ENCODE results near the gene KLHL22. TPM values are rescaled to one million over a fixed set of nuclear protein-coding genes. Genes with fewer than 3 reads are reported as not detected.

Gene KLHL22
- polyA plus RNA-seq, 6 donors from 2014 or later: 4.7 to 24.3 (median 15.9) TPM

GRCh38 chr22:20427104-20427944 is 68.3 kb downstream of the KLHL22 start:
- Mint-ChIP-seq H3K27me3 (peaks cover 27 to 61% (median 47%) of the 10 kb centered on the region in 3 donors), H3K27ac (peak overlapping the region in 1 of 6 donors; percentile 61), H3K9me3 (no peaks in the 10 kb centered on the region)

GRCh38 chr22:20426259-20426615 is 69.4 kb downstream of the KLHL22 start:
- DNase-seq: no peak
- Mint-ChIP-seq H3K36me3 (no peaks in the 10 kb centered on the region), H3K27me3 (peaks cover 25 to 52% (median 39%) of the 10 kb centered on the region in 3 donors), H3K9me3 (no peaks in the 10 kb centered on the region), H3K4me3 (peak overlapping the region in 5 of 8 donors; percentile 10 to 51 (median 40)), H3K4me1 (peaks cover 19 to 22% (median 21%) of the 10 kb centered on the region in 3 donors), H3K27ac (no peak overlapping the region)
- no peak for ATAC-seq (ENCODE audit: low read depth in 2 of 2)

More at GRCh38 chr22:20427104-20427944, 68.3 kb downstream of the KLHL22 start:
- peak overlapping the region in 7 of 8 donors; percentile 10 to 74 (median 58) for H3K4me3 Mint-ChIP-seq
- H3K36me3 Mint-ChIP-seq: no peaks in the 10 kb centered on the region
- ATAC-seq (ENCODE audit: low read depth in 2 of 2) (no peak), DNase-seq (no peak)
- peaks cover 22 to 25% (median 25%) of the 10 kb centered on the region in 3 donors for H3K4me1 Mint-ChIP-seq

GRCh38 chr22:20425566-20426258 is 69.9 kb downstream of the KLHL22 start:
- Mint-ChIP-seq H3K4me1 (peaks cover 17 to 22% (median 19%) of the 10 kb centered on the region in 3 donors), H3K4me3 (peak overlapping the region in 3 of 8 donors; percentile 21 to 71 (median 66)), H3K27ac (no peak overlapping the region), H3K36me3 (no peaks in the 10 kb centered on the region), H3K27me3 (peaks cover 25 to 52% (median 39%) of the 10 kb centered on the region in 3 donors), H3K9me3 (no peaks in the 10 kb centered on the region)
- no peak for DNase-seq
- no peak for ATAC-seq (ENCODE audit: low read depth in 2 of 2)

- peaks cover 22 to 52% (median 39%) of the 10 kb centered on the region in 3 donors for H3K27me3 Mint-ChIP-seq
- no peaks in the 10 kb centered on the region for H3K9me3 Mint-ChIP-seq
- H3K36me3 Mint-ChIP-seq: no peaks in the 10 kb centered on the region
- DNase-seq: no peak
- peaks cover 12 to 19% (median 18%) of the 10 kb centered on the region in 3 donors for H3K4me1 Mint-ChIP-seq
- peak overlapping the region in 6 of 8 donors; percentile 20 to 82 (median 50) for H3K4me3 Mint-ChIP-seq
- H3K27ac Mint-ChIP-seq: no peak overlapping the region
- ATAC-seq (ENCODE audit: low read depth in 2 of 2): peak in 1 of 2 donors; percentile 9
Observed at GRCh38 chr22:20424932-20425565, 70.5 kb downstream of the KLHL22 start.

GRCh38 chr22:20424568-20424931 is 71.0 kb downstream of the KLHL22 start:
- Mint-ChIP-seq H3K27ac (no peak overlapping the region), H3K4me3 (peak overlapping the region in 5 of 8 donors; percentile 47 to 71 (median 67)), H3K36me3 (no peaks in the 10 kb centered on the region), H3K27me3 (peaks cover 20 to 52% (median 39%) of the 10 kb centered on the region in 3 donors), H3K4me1 (peaks cover 12 to 19% (median 15%) of the 10 kb centered on the region in 3 donors), H3K9me3 (no peaks in the 10 kb centered on the region)
- ATAC-seq (ENCODE audit: low read depth in 2 of 2): no peak
- no peak for DNase-seq

- Mint-ChIP-seq H3K27me3 (peaks cover 16 to 49% (median 36%) of the 10 kb centered on the region in 3 donors), H3K27ac (no peak overlapping the region), H3K9me3 (no peaks in the 10 kb centered on the region), H3K36me3 (no peaks in the 10 kb centered on the region), H3K4me3 (peak overlapping the region in 6 of 8 donors; percentile 12 to 71 (median 57)), H3K4me1 (peaks cover 10 to 17% (median 14%) of the 10 kb centered on the region in 3 donors)
- ATAC-seq (ENCODE audit: low read depth in 2 of 2) (no peak), DNase-seq (no peak)
Observed at GRCh38 chr22:20423906-20424551, 71.6 kb downstream of the KLHL22 start.

GRCh38 chr22:20423008-20423905 is 72.3 kb downstream of the KLHL22 start:
- Mint-ChIP-seq H3K4me1 (peaks cover 5 to 14% (median 8%) of the 10 kb centered on the region in 3 donors), H3K9me3 (no peaks in the 10 kb centered on the region), H3K4me3 (peak overlapping the region in 5 of 8 donors; percentile 6 to 79 (median 9)), H3K27ac (peak overlapping the region in 2 of 6 donors; percentile 30 to 31), H3K27me3 (peaks cover 13 to 43% (median 28%) of the 10 kb centered on the region in 3 donors), H3K36me3 (no peaks in the 10 kb centered on the region)
- no peak for ATAC-seq (ENCODE audit: low read depth in 2 of 2)
- no peak for DNase-seq

- H3K9me3 Mint-ChIP-seq: no peaks in the 10 kb centered on the region
- H3K4me1 Mint-ChIP-seq: peaks cover 5 to 13% (median 8%) of the 10 kb centered on the region in 3 donors
- H3K36me3 Mint-ChIP-seq: no peaks in the 10 kb centered on the region
- H3K4me3 Mint-ChIP-seq: no peak overlapping the region
- H3K27me3 Mint-ChIP-seq: peaks cover 10 to 35% (median 20%) of the 10 kb centered on the region in 3 donors
- DNase-seq: no peak
- peak overlapping the region in 1 of 6 donors; percentile 31 for H3K27ac Mint-ChIP-seq
- no peak for ATAC-seq (ENCODE audit: low read depth in 2 of 2)
Observed at GRCh38 chr22:20422271-20423007, 73.2 kb downstream of the KLHL22 start.

GRCh38 chr22:20421507-20421874 is 74.1 kb downstream of the KLHL22 start:
- Mint-ChIP-seq H3K27me3 (peaks cover 4 to 25% (median 12%) of the 10 kb centered on the region in 3 donors), H3K9me3 (no peaks in the 10 kb centered on the region), H3K4me3 (no peak overlapping the region), H3K27ac (no peak overlapping the region), H3K4me1 (peaks cover 4 to 7% (median 5%) of the 10 kb centered on the region in 3 donors), H3K36me3 (no peaks in the 10 kb centered on the region)
- DNase-seq (no peak), ATAC-seq (ENCODE audit: low read depth in 2 of 2) (no peak)

GRCh38 chr22:20420157-20420842 is 75.3 kb downstream of the KLHL22 start:
- Mint-ChIP-seq H3K4me1 (peaks cover 4 to 7% (median 5%) of the 10 kb centered on the region in 3 donors), H3K4me3 (no peak overlapping the region), H3K27ac (no peak overlapping the region), H3K36me3 (no peaks in the 10 kb centered on the region), H3K9me3 (no peaks in the 10 kb centered on the region), H3K27me3 (peaks cover 4 to 22% (median 12%) of the 10 kb centered on the region in 3 donors)
- ATAC-seq (ENCODE audit: low read depth in 2 of 2) (no peak), DNase-seq (no peak)

GRCh38 chr22:20419664-20419951 is 76.0 kb downstream of the KLHL22 start:
- H3K27ac Mint-ChIP-seq: no peak overlapping the region
- no peaks in the 10 kb centered on the region for H3K9me3 Mint-ChIP-seq

More at GRCh38 chr22:20419664-20419951, 76.0 kb downstream of the KLHL22 start:
- H3K36me3 Mint-ChIP-seq: no peaks in the 10 kb centered on the region
- H3K4me1 Mint-ChIP-seq: peaks cover 0 to 7% (median 4%) of the 10 kb centered on the region in 3 donors
- H3K4me3 Mint-ChIP-seq: no peak overlapping the region
- ATAC-seq (ENCODE audit: low read depth in 2 of 2) (no peak), DNase-seq (no peak)
- peaks cover 4 to 16% (median 12%) of the 10 kb centered on the region in 3 donors for H3K27me3 Mint-ChIP-seq
